GM19099 (cell line): ENCODE data around the gene CHD1L.

Source experiments
- POLR2A ChIP-seq: IDR thresholded peaks from 3 replicates; pipeline ENCODE4 v1.6.1; 2011; ENCODE audit warnings: low read depth; ENCODE audit not compliant: insufficient read length; ENCODE audit errors: extremely low read depth

CHD1L gene

GRCh38 chr1:147292012-147292411 lies 49.5 kb downstream of the CHD1L start:
- TF ChIP-seq POLR2A, result no peak

GRCh38 chr1:147292631-147293251 lies 50.3 kb downstream of the CHD1L start:
- no peak for TF ChIP-seq POLR2A

- TF ChIP-seq POLR2A, result no peak
These were observed 55.0 kb downstream of the CHD1L start for GRCh38 chr1:147297438-147297837.

- no peak for TF ChIP-seq POLR2A
These were observed 74.5 kb downstream of the CHD1L start for GRCh38 chr1:147316968-147317367.

GRCh38 chr1:147334292-147334691 lies 91.8 kb downstream of the CHD1L start:
- no peak for TF ChIP-seq POLR2A

- no peak for TF ChIP-seq POLR2A
These were observed 93.8 kb downstream of the CHD1L start for GRCh38 chr1:147336291-147336690.

GRCh38 chr1:147337040-147337630 lies 94.7 kb downstream of the CHD1L start:
- no peak for TF ChIP-seq POLR2A

GRCh38 chr1:147338571-147338970 lies 96.1 kb downstream of the CHD1L start:
- TF ChIP-seq POLR2A, result no peak

GRCh38 chr1:147341246-147341645 lies 98.8 kb downstream of the CHD1L start:
- TF ChIP-seq POLR2A, result no peak
